GM18870 (cell line): ENCODE results near the gene ATP5PD.
"Not testable (repeated sequence)": the region's sequence is repeated elsewhere in the genome, so short reads cannot be mapped to it uniquely, and the experiment has no call there.

Source experiments
- ATAC-seq: cut with Tn5 transposase; IDR thresholded peaks from one replicate; pipeline ENCODE4 v1.9.1; 2021; ENCODE audit warnings: moderate library complexity; ENCODE audit not compliant: unreplicated experiment

Gene ATP5PD

GRCh38 chr17:75077496-75078283 is 30.9 kb upstream of the ATP5PD start:
- no peak for ATAC-seq

DNA sequence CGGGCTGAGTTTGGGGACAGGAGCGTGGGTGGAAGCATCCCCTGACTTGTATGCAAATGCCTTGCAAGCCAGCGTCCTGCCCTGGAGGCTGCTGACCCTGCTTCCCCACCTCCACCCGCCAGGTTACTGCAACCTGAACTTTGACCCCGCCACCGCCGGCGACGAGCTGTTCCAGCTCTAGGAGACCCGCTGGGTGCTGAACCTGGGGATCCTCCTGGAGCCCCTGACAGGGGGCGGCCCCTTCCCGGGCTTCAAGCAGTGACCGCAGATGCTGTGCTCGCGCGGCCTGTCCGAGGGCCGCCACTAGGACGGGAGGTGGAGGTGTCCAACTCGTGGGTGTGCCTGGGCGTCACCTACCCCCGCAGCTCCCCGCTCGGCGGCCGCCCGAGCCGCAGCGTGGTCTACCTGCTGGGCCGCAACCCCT is 30.3 kb upstream of the ATP5PD start:
- ATAC-seq: no peak

- no peak for ATAC-seq
Measured at GRCh38 chr17:75075597-75076336, 29.0 kb upstream of the ATP5PD start.

GRCh38 chr17:75074532-75074931 is 27.8 kb upstream of the ATP5PD start:
- no peak for ATAC-seq

DNA sequence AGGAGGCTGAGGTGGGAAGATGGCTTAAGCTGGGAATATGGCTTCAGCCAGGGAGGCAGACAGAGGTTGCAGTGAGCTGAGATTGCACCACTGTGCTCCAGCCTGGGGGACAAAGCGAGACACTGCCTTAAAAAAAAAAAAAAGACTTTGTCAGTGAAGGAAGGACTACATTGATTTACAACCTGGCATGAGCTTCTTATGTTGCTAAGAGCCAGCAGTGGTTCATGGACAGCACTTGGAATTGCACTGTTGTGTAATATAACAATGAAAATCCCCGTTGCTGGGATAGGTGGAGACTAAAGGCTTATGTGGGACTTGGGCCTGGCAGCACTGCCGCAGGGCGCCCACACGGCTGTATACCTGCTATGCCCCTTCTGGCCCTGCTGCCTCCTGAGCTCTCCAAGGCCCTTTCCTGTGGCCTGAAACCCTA is 26.9 kb upstream of the ATP5PD start:
- ATAC-seq: no peak

DNA sequence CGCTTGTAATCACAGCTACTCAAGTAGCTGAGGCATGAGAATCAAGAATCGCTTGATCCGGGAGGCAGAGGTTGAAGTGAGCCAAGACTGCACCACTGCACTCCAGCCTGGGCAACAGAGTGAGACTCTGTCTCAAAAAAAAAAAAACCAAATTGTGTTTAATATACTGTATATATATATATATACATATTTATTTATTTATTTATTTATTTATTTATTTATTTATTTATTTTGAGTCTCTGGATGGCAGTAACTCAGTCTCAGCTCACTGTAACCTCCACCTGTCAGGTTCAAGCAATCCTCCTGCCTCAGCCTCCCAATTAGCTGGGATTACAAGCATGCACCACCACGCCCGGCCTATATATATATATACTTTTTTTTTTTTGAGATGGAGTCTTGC is 26.1 kb upstream of the ATP5PD start:
- ATAC-seq: not testable (repeated sequence)

- not testable (repeated sequence) for ATAC-seq
Measured at GRCh38 chr17:75071478-75072271, 24.9 kb upstream of the ATP5PD start.

- no peak for ATAC-seq
Measured at GRCh38 chr17:75069783-75070182, 23.0 kb upstream of the ATP5PD start.

DNA sequence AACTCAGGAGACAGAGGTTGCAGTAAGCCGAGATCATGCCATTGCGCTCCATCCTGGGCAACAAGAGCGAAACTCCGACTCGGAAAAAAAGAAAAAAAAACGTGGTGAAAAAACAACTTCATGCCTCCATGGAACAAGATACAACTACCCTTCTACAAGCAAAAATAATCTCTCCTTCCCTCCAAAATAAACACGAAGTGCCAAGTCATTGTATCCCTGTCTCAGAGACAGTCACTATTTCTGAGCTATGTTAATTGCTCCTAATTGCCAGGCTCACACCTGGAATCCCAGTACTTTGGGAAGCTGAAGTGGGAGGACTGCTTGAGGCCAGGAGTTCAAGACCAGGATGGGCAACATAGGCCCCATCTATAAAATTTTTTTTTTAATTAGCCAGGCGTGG is 22.0 kb upstream of the ATP5PD start:
- ATAC-seq: no peak

- no peak for ATAC-seq
Measured at GRCh38 chr17:75067856-75068255, 21.1 kb upstream of the ATP5PD start.

- ATAC-seq: no peak
Measured at GRCh38 chr17:75065562-75066151, 18.9 kb upstream of the ATP5PD start.

DNA sequence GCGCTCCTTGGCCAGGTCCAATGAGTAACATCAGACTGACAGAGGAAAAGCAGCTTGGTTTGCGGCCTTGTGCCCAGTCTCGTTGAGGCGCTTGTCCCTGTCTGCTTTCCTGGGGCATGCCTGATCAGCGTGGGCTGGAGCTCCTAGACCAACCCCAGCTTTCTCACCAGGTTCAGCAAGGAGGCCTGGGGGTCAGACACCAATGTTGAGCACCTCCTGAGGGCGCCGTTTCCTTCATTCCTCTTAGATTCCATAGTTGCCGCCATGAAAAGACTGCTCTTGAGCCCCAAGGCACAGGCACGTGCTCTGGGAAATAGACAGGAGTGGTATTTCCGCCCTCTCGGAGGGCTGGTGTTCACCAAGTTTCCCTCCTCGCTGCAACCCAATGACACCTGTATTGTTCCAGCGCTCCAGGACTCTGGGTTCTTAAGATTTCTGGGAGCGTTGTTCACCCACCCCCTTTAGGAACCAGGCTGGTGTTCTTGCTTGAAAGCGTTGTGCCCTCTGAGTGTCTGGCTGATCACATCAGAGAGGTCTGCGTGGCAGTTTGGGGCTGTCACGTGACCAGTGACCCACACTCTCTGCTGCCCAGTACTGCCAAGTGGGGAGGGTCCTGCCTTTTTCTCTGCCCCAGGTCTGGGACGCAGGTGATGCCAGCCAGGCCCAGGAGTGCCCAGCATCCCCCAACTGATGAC is 18.2 kb upstream of the ATP5PD start:
- ATAC-seq: no peak

DNA sequence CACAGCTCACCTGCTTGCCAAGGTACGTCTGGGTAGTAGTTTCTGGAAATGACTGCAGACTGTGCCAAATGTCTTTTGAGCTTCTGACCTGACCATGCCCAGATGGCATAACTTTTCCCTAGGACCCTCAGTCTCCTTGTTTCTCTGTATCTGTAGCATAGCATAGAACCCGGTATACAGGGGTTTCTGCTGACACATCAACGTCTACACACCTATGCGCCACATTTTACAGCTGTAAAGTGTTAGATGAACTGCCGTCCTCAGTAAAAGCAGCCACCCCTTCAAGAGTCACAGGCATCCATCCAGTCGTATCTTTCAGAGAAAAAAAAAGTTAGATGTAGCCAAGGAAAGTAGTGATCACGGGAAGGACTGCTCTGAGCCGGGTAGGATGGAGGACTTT is 17.7 kb upstream of the ATP5PD start:
- ATAC-seq: no peak

DNA sequence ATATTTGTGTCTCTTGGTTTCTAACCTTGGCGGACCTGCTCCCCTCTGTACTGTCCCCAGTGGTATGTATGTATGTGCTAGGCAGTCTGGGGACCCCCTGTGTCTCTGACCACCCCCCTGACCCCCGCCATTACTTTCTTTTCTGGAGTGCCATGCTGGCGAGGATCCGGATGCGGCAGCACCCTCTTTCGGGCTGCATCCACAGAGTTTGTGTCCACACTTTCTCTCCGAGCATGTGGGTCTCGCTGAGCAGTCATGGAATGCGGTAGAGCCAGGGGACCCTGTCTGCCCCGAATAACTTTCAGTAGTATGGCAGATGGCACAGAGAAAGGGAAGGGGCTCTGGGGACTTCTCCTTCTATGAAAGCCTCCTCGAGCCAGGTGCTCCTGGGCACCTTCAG is 17.3 kb upstream of the ATP5PD start:
- no peak for ATAC-seq

DNA sequence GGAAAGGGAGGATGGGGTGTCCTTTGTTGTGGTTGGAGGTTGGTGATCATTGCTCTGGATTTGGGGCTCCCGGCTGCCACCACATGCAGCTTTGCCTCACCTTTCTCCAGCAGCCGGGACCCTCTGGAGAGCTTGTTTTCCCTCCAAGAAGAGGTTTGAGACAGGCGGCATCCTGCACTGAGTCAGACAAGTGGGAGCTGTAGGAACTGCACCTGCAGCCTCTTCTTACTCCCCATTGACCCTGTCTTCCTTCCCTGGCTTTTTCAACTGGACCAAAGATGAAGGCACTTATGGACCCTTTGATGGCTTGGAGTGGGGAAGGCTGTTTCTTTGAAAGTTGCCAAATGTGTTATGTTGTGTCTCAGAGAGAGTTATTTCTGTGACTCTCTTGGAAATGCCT is 16.9 kb upstream of the ATP5PD start:
- no peak for ATAC-seq

GRCh38 chr17:75063201-75063600 is 16.4 kb upstream of the ATP5PD start:
- ATAC-seq: no peak

DNA sequence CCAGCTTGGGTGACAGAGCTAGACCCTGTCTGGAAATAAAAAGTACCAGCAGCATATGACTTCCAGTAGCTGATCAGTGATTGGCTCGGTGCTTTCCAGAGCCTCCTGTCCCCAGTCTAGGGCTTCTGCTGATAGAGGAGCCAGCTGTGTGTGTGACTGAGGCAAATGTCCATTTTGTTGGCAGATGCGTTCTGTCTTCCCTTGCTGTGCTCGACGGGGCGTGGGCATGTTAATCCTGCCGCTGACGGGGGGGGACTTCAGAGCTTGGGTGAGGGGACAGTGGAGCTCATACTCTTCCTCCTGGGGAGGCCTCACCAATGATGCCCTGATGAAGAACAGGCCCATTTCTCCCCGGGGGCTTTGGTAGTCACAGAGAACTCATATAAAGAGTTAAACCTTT is 14.8 kb upstream of the ATP5PD start:
- ATAC-seq: no peak

- no peak for ATAC-seq
Measured at GRCh38 chr17:75061055-75061438, 14.3 kb upstream of the ATP5PD start.

DNA sequence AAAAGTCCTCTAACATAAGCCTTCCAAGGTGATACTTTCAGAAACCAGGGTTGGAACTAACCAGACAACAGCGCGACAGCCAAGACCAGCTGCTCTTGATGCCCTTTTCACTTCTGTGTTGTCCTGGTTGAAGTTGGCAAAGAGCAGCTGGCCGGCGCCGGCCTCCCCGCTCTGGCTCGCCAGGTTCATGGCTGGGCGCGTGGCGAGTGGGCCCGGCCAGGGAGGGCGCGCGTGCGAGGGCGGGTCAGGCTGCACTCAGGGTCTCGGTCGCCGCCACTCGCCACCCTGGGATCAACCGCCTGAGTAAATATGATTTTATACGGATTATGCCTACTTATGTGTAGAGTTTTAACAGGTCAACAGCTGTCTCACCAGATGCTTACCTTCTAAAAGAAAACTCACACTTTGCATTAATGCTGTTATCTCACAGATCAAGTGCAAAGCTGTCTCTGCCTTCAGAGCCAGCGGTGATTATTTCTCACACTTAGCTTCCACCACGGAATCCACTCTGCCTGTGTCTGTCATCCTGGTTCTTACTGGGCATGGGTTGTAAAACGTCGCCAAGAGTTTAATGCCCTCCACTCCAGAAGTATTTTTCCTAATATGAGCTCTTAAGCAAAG is 13.8 kb upstream of the ATP5PD start:
- ATAC-seq: no peak
